GM19238 (cell line): ENCODE results near the gene GTPBP4.
"Not testable (repeated sequence)": the region's sequence is repeated elsewhere in the genome, so short reads cannot be mapped to it uniquely, and the experiment has no call there.

Experiments used
- DNase-seq: peaks from one replicate; pipeline ENCODE4 v3.0.0; 2011; ENCODE audit warnings: low spot score; ENCODE audit not compliant: insufficient read length

GTPBP4 gene

GRCh38 chr10:988667-989545, 672 bp downstream of the GTPBP4 start:
- no peak for DNase-seq

GRCh38 chr10:990808-991207, 2.6 kb downstream of the GTPBP4 start:
- DNase-seq, result no peak

- DNase-seq, result no peak
Measured at GRCh38 chr10:992467-992866, 4.2 kb downstream of the GTPBP4 start.

- no peak for DNase-seq
Measured at GRCh38 chr10:992871-993270, 4.6 kb downstream of the GTPBP4 start.

- no peak for DNase-seq
Measured at GRCh38 chr10:994836-995558, 6.8 kb downstream of the GTPBP4 start.

- DNase-seq, result no peak
Measured at GRCh38 chr10:995559-995926, 7.3 kb downstream of the GTPBP4 start.

GRCh38 chr10:996031-996430, 7.8 kb downstream of the GTPBP4 start:
- DNase-seq, result no peak

- DNase-seq, result no peak
Measured at GRCh38 chr10:997266-998022, 9.2 kb downstream of the GTPBP4 start.

GRCh38 chr10:1002425-1003006, 14.3 kb downstream of the GTPBP4 start:
- DNase-seq, result no peak

- DNase-seq, result no peak
Measured at GRCh38 chr10:1003884-1004670, 15.8 kb downstream of the GTPBP4 start.

- no peak for DNase-seq
Measured at GRCh38 chr10:1006573-1006972, 18.3 kb downstream of the GTPBP4 start.

- DNase-seq, result no peak
Measured at GRCh38 chr10:1007583-1007982, 19.3 kb downstream of the GTPBP4 start.

GRCh38 chr10:1009071-1009494, 20.8 kb downstream of the GTPBP4 start:
- DNase-seq, result no peak

GRCh38 chr10:1009947-1010346, 21.7 kb downstream of the GTPBP4 start:
- not testable (repeated sequence) for DNase-seq

GRCh38 chr10:1010703-1011102, 22.5 kb downstream of the GTPBP4 start:
- no peak for DNase-seq

- DNase-seq, result no peak
Measured at GRCh38 chr10:1011696-1012095, 23.5 kb downstream of the GTPBP4 start.

GRCh38 chr10:1015688-1016087, 27.5 kb downstream of the GTPBP4 start:
- DNase-seq, result no peak

GRCh38 chr10:1019362-1019761, 31.1 kb downstream of the GTPBP4 start:
- DNase-seq, result no peak

- no peak for DNase-seq
Measured at GRCh38 chr10:1020460-1020859, 32.2 kb downstream of the GTPBP4 start.

- DNase-seq, result no peak
Measured at GRCh38 chr10:1020958-1021357, 32.7 kb downstream of the GTPBP4 start.

GRCh38 chr10:1022413-1022812, 34.2 kb downstream of the GTPBP4 start:
- DNase-seq, result no peak
